ENCODE data around the gene SERINC3.

Gene SERINC3

GRCh38 chr20:44468044-44468782 is 53.7 kb downstream of the SERINC3 start:
- in situ Hi-C loops (cut with MboI; ENCODE audit: low sequenced_read_pairs): no loop called here

DNA sequence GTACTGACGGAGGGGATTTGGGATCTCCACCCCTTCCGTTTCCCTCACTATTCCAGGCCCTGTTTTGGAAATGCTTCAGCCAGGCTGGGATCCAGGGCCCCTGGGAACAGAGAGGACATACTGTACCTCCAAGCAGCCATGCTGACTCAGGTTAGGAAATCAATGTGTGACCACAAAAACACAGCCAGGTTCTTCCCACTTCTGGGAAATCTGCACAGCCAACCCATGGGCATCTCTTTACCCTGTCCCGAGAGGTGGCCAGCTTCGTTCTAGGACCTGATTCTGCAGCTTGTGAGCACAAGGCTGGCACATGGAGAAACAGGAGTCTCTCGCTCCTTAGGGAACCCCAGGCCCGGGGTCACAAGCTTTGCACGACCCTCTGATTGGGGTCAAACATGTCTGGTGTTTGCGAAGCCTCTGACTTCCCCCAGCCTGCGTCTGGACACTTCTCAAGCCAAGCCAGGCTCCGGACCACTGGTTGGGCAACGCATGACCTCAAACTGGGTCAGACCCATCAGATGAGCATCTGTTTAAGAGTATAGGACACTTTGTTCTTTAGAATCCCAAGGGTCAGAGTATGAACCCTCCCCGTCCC is 54.5 kb downstream of the SERINC3 start:
- in situ Hi-C loops (cut with MboI; ENCODE audit: low sequenced_read_pairs): no loop called here

DNA sequence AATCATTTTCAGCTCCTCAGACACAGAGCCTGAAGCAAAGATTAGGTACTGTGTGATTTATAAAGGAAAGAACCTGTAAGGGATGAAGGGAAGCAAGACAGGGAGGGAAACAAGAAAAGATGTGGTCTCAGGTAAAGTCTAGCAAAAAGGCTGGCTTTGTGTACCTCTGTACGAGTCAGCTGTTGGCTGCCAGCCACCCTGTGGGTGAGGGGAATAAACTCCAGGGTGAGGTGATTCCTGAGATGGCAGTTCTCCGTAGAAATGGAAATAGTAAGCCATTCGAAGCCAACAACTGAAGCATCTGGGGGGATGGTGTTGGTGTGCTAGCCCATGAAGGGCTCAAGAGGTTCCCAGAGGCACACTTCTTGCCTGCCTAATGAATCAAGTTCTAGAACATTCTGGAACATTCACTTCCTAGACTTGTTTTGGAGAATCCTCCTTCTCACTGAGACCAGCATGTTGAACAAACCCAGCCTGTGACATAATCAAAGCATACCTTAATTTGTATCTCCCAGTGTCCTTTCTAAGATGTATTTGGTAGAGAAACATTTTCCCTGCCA is 56.8 kb downstream of the SERINC3 start:
- in situ Hi-C loops (cut with MboI; ENCODE audit: low sequenced_read_pairs): no loop called here

GRCh38 chr20:44464514-44464913 is 57.4 kb downstream of the SERINC3 start:
- in situ Hi-C loops (cut with MboI; ENCODE audit: low sequenced_read_pairs): no loop called here

DNA sequence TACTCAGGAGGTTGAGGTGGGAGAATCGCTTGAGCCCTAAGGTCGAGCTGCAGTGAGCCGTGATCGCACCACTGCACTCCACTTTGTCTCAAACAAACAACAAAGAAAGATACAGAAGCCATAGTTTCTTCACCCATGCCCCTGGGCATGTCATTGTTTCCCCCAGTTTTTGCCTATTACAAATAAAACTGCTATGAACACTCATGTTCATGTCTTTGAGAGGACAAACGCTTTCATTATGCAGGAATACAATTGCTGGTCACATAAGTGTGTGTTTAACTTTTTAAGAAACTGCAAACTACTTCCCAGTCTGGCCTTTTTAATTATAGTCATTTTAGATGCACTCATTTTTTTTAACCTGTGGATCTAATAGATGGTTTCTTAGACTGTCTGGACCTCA is 58.4 kb downstream of the SERINC3 start:
- in situ Hi-C loops (cut with MboI; ENCODE audit: low sequenced_read_pairs): no loop called here

GRCh38 chr20:44461803-44462174 is 60.1 kb downstream of the SERINC3 start:
- in situ Hi-C loops (cut with MboI; ENCODE audit: low sequenced_read_pairs): no loop called here

DNA sequence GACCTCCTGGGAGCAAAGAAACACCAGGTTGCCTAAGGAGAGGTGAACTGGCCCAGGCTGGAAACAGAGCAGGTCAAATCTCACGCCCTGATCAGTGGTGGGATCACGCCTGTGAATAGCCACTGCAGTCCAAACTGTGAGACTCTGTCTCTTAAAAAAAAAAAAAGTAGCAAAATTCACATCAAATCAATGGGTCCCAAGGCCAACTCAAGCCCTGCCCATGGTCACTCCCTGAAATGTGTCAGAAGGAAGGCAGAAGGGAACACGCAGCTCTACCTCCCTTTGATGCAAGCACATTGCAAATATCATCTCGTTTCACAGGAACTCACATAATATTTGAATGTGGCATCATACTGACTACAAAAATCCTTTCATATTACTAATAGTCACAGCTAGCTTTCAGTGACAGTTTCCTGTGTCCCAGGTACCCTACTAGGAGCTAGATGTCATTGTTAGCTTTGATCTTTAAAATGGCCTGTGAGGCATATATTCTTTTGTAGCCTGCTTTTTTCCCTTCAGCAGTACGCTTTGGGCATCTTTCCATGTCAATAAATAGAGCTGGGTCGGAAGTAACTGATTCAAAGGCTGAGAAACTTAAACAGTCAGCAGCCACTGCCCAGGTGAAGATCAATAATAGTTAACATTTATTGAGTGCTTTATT is 60.6 kb downstream of the SERINC3 start:
- in situ Hi-C loops (cut with MboI; ENCODE audit: low sequenced_read_pairs): no loop called here

DNA sequence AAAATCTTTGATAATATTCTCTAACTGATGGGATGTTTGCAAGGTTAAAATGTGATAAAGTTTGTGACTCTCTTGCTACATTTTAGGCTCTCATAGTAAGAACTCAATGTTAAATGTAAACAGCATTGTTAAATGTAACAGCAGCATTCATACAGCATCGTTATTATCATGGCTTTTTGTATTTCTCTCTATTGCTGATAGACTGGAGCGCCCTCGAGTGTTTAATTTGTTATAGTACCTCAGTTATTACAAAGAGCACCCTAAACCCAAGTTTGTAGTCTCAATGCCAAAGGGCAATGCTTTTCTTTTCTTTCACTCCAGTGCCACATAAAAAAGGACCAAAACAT is 61.1 kb downstream of the SERINC3 start:
- in situ Hi-C loops (cut with MboI; ENCODE audit: low sequenced_read_pairs): no loop called here

- in situ Hi-C loops (cut with MboI; ENCODE audit: low sequenced_read_pairs): no loop called here
These were observed 62.6 kb downstream of the SERINC3 start for GRCh38 chr20:44459271-44459670.

- in situ Hi-C loops (cut with MboI; ENCODE audit: low sequenced_read_pairs): no loop called here
These were observed 64.9 kb downstream of the SERINC3 start for GRCh38 chr20:44457016-44457415.

GRCh38 chr20:44456611-44457010 is 65.3 kb downstream of the SERINC3 start:
- in situ Hi-C loops (cut with MboI; ENCODE audit: low sequenced_read_pairs): no loop called here

- in situ Hi-C loops (cut with MboI; ENCODE audit: low sequenced_read_pairs): no loop called here
These were observed 66.7 kb downstream of the SERINC3 start for GRCh38 chr20:44455126-44455525.

GRCh38 chr20:44454306-44454963 is 67.4 kb downstream of the SERINC3 start:
- in situ Hi-C loops (cut with MboI; ENCODE audit: low sequenced_read_pairs): no loop called here

- in situ Hi-C loops (cut with MboI; ENCODE audit: low sequenced_read_pairs): no loop called here
These were observed 70.9 kb downstream of the SERINC3 start for GRCh38 chr20:44450903-44451450.

- in situ Hi-C loops (cut with MboI; ENCODE audit: low sequenced_read_pairs): no loop called here
These were observed 71.5 kb downstream of the SERINC3 start for GRCh38 chr20:44450281-44450889.

GRCh38 chr20:44449864-44450263 is 72.0 kb downstream of the SERINC3 start:
- in situ Hi-C loops (cut with MboI; ENCODE audit: low sequenced_read_pairs): no loop called here

DNA sequence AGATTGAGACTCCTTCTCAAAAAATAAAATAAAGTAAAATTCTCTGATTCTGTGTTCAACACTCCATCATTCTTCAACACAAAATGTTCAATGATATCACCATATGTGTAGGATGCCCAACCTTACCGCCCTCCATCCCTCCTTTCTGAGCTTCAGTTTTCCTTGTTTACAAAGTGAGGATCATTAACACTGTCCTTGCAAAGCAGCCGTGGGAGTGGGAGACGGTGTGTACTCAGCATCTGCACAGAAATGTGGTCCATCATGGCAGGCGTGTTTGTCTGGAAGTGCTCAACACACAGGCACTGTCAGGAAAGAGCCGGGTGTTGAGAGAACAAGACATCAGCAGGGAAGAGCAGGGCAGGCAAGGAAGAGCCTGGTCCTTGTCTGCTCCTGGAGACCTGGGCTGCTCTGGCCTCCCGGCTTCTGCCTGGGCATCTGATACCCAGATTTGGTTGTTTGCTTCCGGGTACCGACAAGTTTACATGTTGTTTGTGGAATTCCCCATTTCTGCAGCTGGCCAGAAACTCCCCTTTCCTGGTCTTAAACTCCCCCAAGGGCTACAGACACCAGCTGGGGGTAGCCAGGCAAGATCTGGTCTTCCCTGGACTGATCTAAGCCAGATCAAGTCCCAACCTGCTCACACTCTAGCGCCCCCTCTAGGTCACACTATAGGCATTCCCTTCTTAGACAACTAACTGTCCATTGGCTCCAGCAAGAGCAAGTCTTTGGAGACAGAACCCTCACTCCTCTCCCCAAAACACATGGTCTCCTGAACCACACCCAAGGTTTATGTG is 72.9 kb downstream of the SERINC3 start:
- in situ Hi-C loops (cut with MboI; ENCODE audit: low sequenced_read_pairs): no loop called here

GRCh38 chr20:44447827-44448419 is 73.9 kb downstream of the SERINC3 start:
- in situ Hi-C loops (cut with MboI; ENCODE audit: low sequenced_read_pairs): no loop called here

Data from hTERT RPE-1 (cell line).